ENCODE data around the gene HECTD2. TPM values are rescaled to one million over a fixed set of nuclear protein-coding genes. Genes with fewer than 3 reads are reported as not detected.

HECTD2 gene
- total RNA-seq, 1 experiment from 2014 or later: 9.4 TPM

GRCh38 chr10:91409869-91410637, at the start of gene HECTD2 (continued):
- TF ChIP-seq, protein P1, sequence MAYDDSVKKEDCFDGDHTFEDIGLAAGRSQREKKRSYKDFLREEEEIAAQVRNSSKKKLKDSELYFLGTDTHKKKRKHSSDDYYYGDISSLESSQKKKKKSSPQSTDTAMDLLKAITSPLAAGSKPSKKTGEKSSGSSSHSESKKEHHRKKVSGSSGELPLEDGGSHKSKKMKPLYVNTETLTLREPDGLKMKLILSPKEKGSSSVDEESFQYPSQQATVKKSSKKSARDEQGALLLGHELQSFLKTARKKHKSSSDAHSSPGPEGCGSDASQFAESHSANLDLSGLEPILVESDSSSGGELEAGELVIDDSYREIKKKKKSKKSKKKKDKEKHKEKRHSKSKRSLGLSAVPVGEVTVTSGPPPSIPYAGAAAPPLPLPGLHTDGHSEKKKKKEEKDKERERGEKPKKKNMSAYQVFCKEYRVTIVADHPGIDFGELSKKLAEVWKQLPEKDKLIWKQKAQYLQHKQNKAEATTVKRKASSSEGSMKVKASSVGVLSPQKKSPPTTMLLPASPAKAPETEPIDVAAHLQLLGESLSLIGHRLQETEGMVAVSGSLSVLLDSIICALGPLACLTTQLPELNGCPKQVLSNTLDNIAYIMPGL (CRISPR knock-in tag; IDR thresholded peaks at IDR 0.05): peak; percentile 78; the same call in 1 of the 2 replicates
- TF ChIP-seq JUN (CRISPR knock-in tag; IDR thresholded peaks at IDR 0.05) (no peak; the same call in none of the 2 replicates), TEAD4 (CRISPR knock-in tag; IDR thresholded peaks at IDR 0.05) (no peak), ZMAT4 (CRISPR knock-in tag; IDR thresholded peaks at IDR 0.05) (no peak), ZNF423 (CRISPR knock-in tag; IDR thresholded peaks at IDR 0.05) (no peak), CREB1 (CRISPR knock-in tag; IDR thresholded peaks at IDR 0.05) (no peak), ZNF416 (CRISPR knock-in tag; IDR thresholded peaks at IDR 0.05) (no peak), NR1H2 (CRISPR knock-in tag; IDR thresholded peaks at IDR 0.05) (no peak), TEAD1 (CRISPR knock-in tag; IDR thresholded peaks at IDR 0.05) (peak; percentile 16; the same call in 1 of the 2 replicates), MXD4 (CRISPR knock-in tag; IDR thresholded peaks at IDR 0.05; ENCODE audit: borderline replicate concordance) (no peak), ATF2 (CRISPR knock-in tag; IDR thresholded peaks at IDR 0.05; ENCODE audit: borderline replicate concordance, low read depth) (no peak), CREM (CRISPR knock-in tag; IDR thresholded peaks at IDR 0.05) (no peak; the same call in 1 of the 2 replicates), ZBTB43 (CRISPR knock-in tag; IDR thresholded peaks at IDR 0.05) (peak; percentile 75; the same call in 1 of the 2 replicates), ETV6 (CRISPR knock-in tag; IDR thresholded peaks at IDR 0.05) (no peak), NR2C2 (CRISPR knock-in tag; IDR thresholded peaks at IDR 0.05) (no peak), ZNF671 (CRISPR knock-in tag; IDR thresholded peaks at IDR 0.05) (no peak), FOXP1 (CRISPR knock-in tag; IDR thresholded peaks at IDR 0.05; ENCODE audit: borderline replicate concordance) (peak; percentile 90), SP1 (CRISPR knock-in tag; conservative IDR thresholded peaks at IDR 0.05) (0 out of 2 replicates have a peak, but pooled peaks have one; percentile 21), MYBL2 (CRISPR knock-in tag; IDR thresholded peaks at IDR 0.05) (no peak)
- TF ChIP-seq, protein P2, sequence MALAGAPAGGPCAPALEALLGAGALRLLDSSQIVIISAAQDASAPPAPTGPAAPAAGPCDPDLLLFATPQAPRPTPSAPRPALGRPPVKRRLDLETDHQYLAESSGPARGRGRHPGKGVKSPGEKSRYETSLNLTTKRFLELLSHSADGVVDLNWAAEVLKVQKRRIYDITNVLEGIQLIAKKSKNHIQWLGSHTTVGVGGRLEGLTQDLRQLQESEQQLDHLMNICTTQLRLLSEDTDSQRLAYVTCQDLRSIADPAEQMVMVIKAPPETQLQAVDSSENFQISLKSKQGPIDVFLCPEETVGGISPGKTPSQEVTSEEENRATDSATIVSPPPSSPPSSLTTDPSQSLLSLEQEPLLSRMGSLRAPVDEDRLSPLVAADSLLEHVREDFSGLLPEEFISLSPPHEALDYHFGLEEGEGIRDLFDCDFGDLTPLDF (CRISPR knock-in tag; IDR thresholded peaks at IDR 0.05): no peak
- TF ChIP-seq, protein P3, sequence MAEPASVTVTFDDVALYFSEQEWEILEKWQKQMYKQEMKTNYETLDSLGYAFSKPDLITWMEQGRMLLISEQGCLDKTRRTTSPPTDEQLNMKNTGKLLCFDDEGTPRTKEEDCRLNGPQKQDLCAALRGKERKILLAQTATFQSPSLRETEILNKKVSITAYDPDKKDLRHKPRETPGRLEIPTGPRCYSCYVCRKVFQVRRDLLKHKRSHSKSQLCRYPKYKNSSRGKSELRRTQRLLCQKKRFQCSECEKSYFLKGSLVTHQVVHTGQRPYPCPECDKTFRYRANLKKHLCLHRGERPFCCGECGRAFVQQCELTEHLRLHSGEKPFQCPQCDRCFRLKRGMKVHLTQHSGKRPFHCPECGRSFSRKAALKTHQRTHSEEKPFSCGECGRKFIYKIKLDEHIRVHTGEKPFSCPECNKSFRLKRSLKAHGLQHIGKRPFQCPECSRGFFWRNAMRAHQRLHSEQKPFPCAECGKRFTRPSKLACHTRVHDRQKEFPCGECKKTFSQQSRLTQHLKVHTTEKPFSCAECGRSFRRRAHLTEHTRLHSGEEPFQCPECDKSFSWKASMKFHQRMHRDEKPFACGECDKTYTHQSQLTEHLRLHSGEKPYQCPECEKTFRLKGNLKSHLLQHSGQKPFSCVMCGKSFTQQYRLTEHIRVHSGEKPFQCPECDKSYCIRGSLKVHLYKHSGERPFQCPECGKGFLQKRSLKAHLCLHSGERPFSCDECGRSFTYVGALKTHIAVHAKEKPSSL (CRISPR knock-in tag; conservative IDR thresholded peaks at IDR 0.05): no peak
- TF ChIP-seq, protein P4, sequence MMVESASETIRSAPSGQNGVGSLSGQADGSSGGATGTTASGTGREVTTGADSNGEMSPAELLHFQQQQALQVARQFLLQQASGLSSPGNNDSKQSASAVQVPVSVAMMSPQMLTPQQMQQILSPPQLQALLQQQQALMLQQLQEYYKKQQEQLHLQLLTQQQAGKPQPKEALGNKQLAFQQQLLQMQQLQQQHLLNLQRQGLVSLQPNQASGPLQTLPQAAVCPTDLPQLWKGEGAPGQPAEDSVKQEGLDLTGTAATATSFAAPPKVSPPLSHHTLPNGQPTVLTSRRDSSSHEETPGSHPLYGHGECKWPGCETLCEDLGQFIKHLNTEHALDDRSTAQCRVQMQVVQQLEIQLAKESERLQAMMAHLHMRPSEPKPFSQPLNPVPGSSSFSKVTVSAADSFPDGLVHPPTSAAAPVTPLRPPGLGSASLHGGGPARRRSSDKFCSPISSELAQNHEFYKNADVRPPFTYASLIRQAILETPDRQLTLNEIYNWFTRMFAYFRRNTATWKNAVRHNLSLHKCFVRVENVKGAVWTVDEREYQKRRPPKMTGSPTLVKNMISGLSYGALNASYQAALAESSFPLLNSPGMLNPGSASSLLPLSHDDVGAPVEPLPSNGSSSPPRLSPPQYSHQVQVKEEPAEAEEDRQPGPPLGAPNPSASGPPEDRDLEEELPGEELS (CRISPR knock-in tag; IDR thresholded peaks at IDR 0.05): no peak
- TF ChIP-seq, protein P5, sequence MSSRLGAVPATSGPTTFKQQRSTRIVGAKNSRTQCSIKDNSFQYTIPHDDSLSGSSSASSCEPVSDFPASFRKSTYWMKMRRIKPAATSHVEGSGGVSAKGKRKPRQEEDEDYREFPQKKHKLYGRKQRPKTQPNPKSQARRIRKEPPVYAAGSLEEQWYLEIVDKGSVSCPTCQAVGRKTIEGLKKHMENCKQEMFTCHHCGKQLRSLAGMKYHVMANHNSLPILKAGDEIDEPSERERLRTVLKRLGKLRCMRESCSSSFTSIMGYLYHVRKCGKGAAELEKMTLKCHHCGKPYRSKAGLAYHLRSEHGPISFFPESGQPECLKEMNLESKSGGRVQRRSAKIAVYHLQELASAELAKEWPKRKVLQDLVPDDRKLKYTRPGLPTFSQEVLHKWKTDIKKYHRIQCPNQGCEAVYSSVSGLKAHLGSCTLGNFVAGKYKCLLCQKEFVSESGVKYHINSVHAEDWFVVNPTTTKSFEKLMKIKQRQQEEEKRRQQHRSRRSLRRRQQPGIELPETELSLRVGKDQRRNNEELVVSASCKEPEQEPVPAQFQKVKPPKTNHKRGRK (CRISPR knock-in tag; IDR thresholded peaks at IDR 0.05; ENCODE audit: borderline replicate concordance): no peak
- TF ChIP-seq, protein P6, sequence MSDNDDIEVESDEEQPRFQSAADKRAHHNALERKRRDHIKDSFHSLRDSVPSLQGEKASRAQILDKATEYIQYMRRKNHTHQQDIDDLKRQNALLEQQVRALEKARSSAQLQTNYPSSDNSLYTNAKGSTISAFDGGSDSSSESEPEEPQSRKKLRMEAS (CRISPR knock-in tag; IDR thresholded peaks at IDR 0.05): 0 out of 2 replicates have a peak, but pooled peaks have one; percentile 13
